K562 (cell line): ENCODE data around the gene BORCS5. TPM values are rescaled to one million over a fixed set of nuclear protein-coding genes. Genes with fewer than 3 reads are reported as not detected.
A peak's percentile ranks its signal among the peaks of the same experiment; 100 is the strongest.

ENCODE experiments used
- ATF3 ChIP-seq, 2 experiments: fragments of 450-650 bp in 1 of 2; sonication (generic) in 1 of 2; formaldehyde crosslinking in 1 of 2; IDR thresholded peaks in 1 of 2; conservative IDR thresholded peaks in 1 of 2; 2 replicates each; pipeline versions ENCODE4 v1.6.1 to v1.8.1; 2016 to 2023; ENCODE audit warnings: mild to moderate bottlenecking in 2 of 2, moderate library complexity in 2 of 2, inconsistent platforms in 1 of 2, missing genetic modification reagents in 1 of 2
- CBX3 ChIP-seq, 2 experiments: IDR thresholded peaks; 1 replicate in 1 of 2; 2 replicates in 1 of 2; pipeline ENCODE4 v1.6.1; 2012; ENCODE audit warnings: inconsistent platforms in 2 of 2, low read length in 2 of 2, borderline replicate concordance in 1 of 2, control low read depth in 1 of 2
- CEBPZ ChIP-seq: fragments of 150-350 bp; IDR thresholded peaks from 2 replicates; pipeline ENCODE4 v1.6.1; 2014; ENCODE audit warnings: low read depth, mild to moderate bottlenecking, low read length, borderline replicate concordance
- DLX4 ChIP-seq: fragments of 250-450 bp; sonication (Bioruptor Pico); IDR thresholded peaks from 2 replicates; pipeline ENCODE4 v1.6.1; 2021; ENCODE audit warnings: mild to moderate bottlenecking
- ETV1 ChIP-seq: fragments of 450-650 bp; conservative IDR thresholded peaks from 2 replicates; pipeline ENCODE4 v1.6.1; 2016; ENCODE audit warnings: missing genetic modification characterization, control low read depth, low read depth, missing compliant biosample characterization
- FOS ChIP-seq: IDR thresholded peaks from 3 replicates; pipeline ENCODE4 v1.6.1; 2011; ENCODE audit not compliant: insufficient read length; ENCODE audit errors: extremely low read depth
- HNRNPK ChIP-seq: fragments of 200-400 bp; formaldehyde crosslinking; IDR thresholded peaks from one replicate; pipeline ENCODE4 v1.6.1; 2018; ENCODE audit warnings: mild to moderate bottlenecking, low read depth, low read length; ENCODE audit not compliant: poor library complexity, severe bottlenecking
- HNRNPLL ChIP-seq: fragments of 200-400 bp; formaldehyde crosslinking; IDR thresholded peaks from 2 replicates; pipeline ENCODE4 v1.6.1; 2017; ENCODE audit warnings: low read length, low read depth, mild to moderate bottlenecking; ENCODE audit not compliant: poor library complexity, severe bottlenecking
- KLF16 ChIP-seq: IDR thresholded peaks from 2 replicates; pipeline ENCODE4 v1.6.1; 2016; ENCODE audit warnings: antibody characterized with exemption
- NR2F6 ChIP-seq: fragments of 450-650 bp; formaldehyde crosslinking; IDR thresholded peaks from 2 replicates; pipeline ENCODE4 v1.4.0; 2020; ENCODE audit warnings: mild to moderate bottlenecking
- RHOXF2B ChIP-seq: fragments of 250-450 bp; sonication (Bioruptor Pico); conservative IDR thresholded peaks from 2 replicates; pipeline ENCODE4 v1.5.1; 2021
- SAFB2 ChIP-seq: fragments of 200-400 bp; formaldehyde crosslinking; IDR thresholded peaks from 2 replicates; pipeline ENCODE4 v1.6.1; 2018; ENCODE audit warnings: borderline replicate concordance, low read length, low read depth, moderate library complexity; ENCODE audit not compliant: severe bottlenecking
- SOX6 ChIP-seq: fragments of 450-650 bp; IDR thresholded peaks from 2 replicates; pipeline ENCODE4 v1.6.1; 2014; ENCODE audit warnings: mild to moderate bottlenecking
- ZBTB2 ChIP-seq: fragments of 450-650 bp; IDR thresholded peaks from 2 replicates; pipeline ENCODE4 v1.6.1; 2016; ENCODE audit warnings: antibody characterized with exemption
- ZFP30 ChIP-seq: fragments of 250-450 bp; sonication (Bioruptor Pico); IDR thresholded peaks from 2 replicates; pipeline ENCODE4 v1.8.0; 2022; ENCODE audit warnings: moderate library complexity, mild to moderate bottlenecking, inconsistent platforms, borderline replicate concordance
- ZFP36 ChIP-seq: fragments of 150-350 bp; IDR thresholded peaks from 2 replicates; pipeline ENCODE4 v1.6.1; 2018; ENCODE audit warnings: low read length, low read depth; ENCODE audit not compliant: partially characterized antibody
- ZNF384 ChIP-seq: IDR thresholded peaks from 2 replicates; pipeline ENCODE4 v1.6.1; 2012; ENCODE audit warnings: low read depth, low read length, improper control_type of control experiment
- ZNF668 ChIP-seq: fragments of 250-450 bp; sonication (Bioruptor Pico); IDR thresholded peaks from 2 replicates; pipeline ENCODE4 v1.8.0; 2022; ENCODE audit warnings: mild to moderate bottlenecking, inconsistent platforms
- ZSCAN29 ChIP-seq: fragments of 450-650 bp; IDR thresholded peaks from 2 replicates; pipeline ENCODE4 v1.6.1; 2017
- polyA plus RNA-seq, 8 experiments: library from polyadenylated mRNA; depleted of rRNA in 4 of 8; stranded (reverse) in 5 of 8; unstranded in 3 of 8; fragments of >200 nt; fragmentation: Nextera tagmentation in 2 of 8; fragmentation: Illumina TruSeq in 1 of 8; extraction: Ambion mirVana in 2 of 8; extraction: Trizol in 1 of 8; gene quantifications; 2 replicates each; pipeline versions ENCODE4 v1.2.1 to v1.2.3, GENCODE V29; 2011 to 2014; ENCODE audit warnings: inconsistent platforms in 1 of 8, missing spikeins in 1 of 8
- total RNA-seq, 7 experiments: library from RNA; depleted of rRNA in 6 of 7; stranded (reverse); fragments of >200 nt in 6 of 7; fragmentation: Illumina TruSeq in 2 of 7; extraction: Trizol in 2 of 7; gene quantifications; 2 replicates each; pipeline versions ENCODE4 v1.2.1 to v1.2.3, GENCODE V29; 2011 to 2021; ENCODE audit warnings: low replicate concordance in 1 of 7

The BORCS5 gene
- total and polyA plus RNA-seq, 9 of the 15 experiments (the other 6 are each of a cell fraction or from before 2014, with no cell fraction given), result 0.31 to 12.4 (median 6.6) TPM

GRCh38 chr12:12349711-12350665 lies 6.9 kb upstream of the BORCS5 start, which contains the start of gene MANSC1 (continued):
- TF ChIP-seq ZBTB2 (no peak), CBX3 (IDR thresholded peaks at IDR 0.05; ENCODE audit: borderline replicate concordance in 1 of 2, low read length in 2 of 2) (peak in 1 of 2 experiments; percentile 18; a peak in 1 of 3 replicates), ZFP30 (CRISPR knock-in tag) (no peak), RHOXF2B (CRISPR knock-in tag) (no peak), KLF16 (no peak), DLX4 (CRISPR knock-in tag) (no peak), SAFB2 (no peak), FOS (no peak), ZNF384 (no peak), ZNF668 (CRISPR knock-in tag) (no peak), HNRNPK (no peak), ETV1 (peak; percentile 61), HNRNPLL (peak; percentile 30), NR2F6 (no peak), SOX6 (no peak), ATF3 (IDR thresholded peaks at IDR 0.05) (no peak), ATF3 (CRISPR knock-in tag; conservative IDR thresholded peaks at IDR 0.05) (no peak), CEBPZ (no peak), ZFP36 (no peak), ZSCAN29 (no peak)
